HepG2 (cell line): ENCODE results near the gene NTN5. TPM values are rescaled to one million over a fixed set of nuclear protein-coding genes. Genes with fewer than 3 reads are reported as not detected.

Source experiments
- ATAC-seq: fragments of 200-7000 bp; cut with Tn5 transposase; 3 replicates; pipeline ENCODE4 v1.9.1; 2020; ENCODE audit warnings: mild to moderate bottlenecking, moderate library complexity
- BruUV-seq: library from RNA; stranded (reverse); fragments of 400-500 nt; replicated peaks from 2 replicates; lab custom pipeline; 2021; lab: Mats Ljungman, UMichigan
- CTCF ChIA-PET: fragments of 300-600 bp; formaldehyde crosslinking; extraction: SDS; loops from one replicate; lab custom pipeline; 2021; ENCODE audit warnings: low total read pairs, inconsistent platforms, low intra/inter-chr PET ratio; lab: Yijun Ruan, JAX
- POLR2A ChIA-PET: fragments of 350-600 bp; sonication (Branson Sonifier 250); formaldehyde crosslinking; loops from one replicate; lab custom pipeline; 2020; ENCODE audit warnings: antibody characterized with exemption, inconsistent platforms; lab: Yijun Ruan, JAX
- DNase-seq: peaks from one replicate; pipeline ENCODE4 v3.0.0-alpha.2; 2015; ENCODE audit warnings: low spot score
- FAIRE-seq: peaks from 3 replicates; lab custom pipeline; 2011; peaks lifted over from hg19 to GRCh38; lab: Jason Lieb, UNC
- H2AFZ ChIP-seq: one replicate; pipeline ENCODE4 v1.6.1; 2011; ENCODE audit warnings: low read length, inconsistent platforms
- H3K27ac ChIP-seq: fragments of 300-600 bp; 3 replicates; pipeline ENCODE4 v1.8.0; 2011; ENCODE audit warnings: mixed run types, mild to moderate bottlenecking, mixed read lengths, low read length, inconsistent platforms; ENCODE audit not compliant: insufficient read depth; ENCODE audit errors: extremely low read length
- H3K27me3 ChIP-seq, 2 experiments: fragments of 200-600 bp in 1 of 2; 2 replicates in 1 of 2; 3 replicates in 1 of 2; pipeline versions ENCODE4 v1.6.0 to v1.8.0; 2011; ENCODE audit warnings: low read length in 2 of 2, mild to moderate bottlenecking in 2 of 2, moderate library complexity in 2 of 2, inconsistent platforms in 1 of 2; ENCODE audit not compliant: insufficient read depth in 2 of 2, control insufficient read depth in 1 of 2
- H3K36me3 ChIP-seq, 2 experiments: fragments of 200-600 bp in 1 of 2; replicated peaks in 1 of 2; 2 replicates in 1 of 2; 3 replicates in 1 of 2; pipeline versions ENCODE4 v1.5.1 to v1.8.0; 2011; ENCODE audit warnings: low read length in 2 of 2, inconsistent platforms in 1 of 2; ENCODE audit not compliant: insufficient read depth in 2 of 2, control insufficient read depth in 1 of 2
- H3K4me1 ChIP-seq: 2 replicates; pipeline ENCODE4 v1.5.1; 2012; ENCODE audit warnings: low read length, inconsistent platforms; ENCODE audit not compliant: insufficient read depth
- H3K4me2 ChIP-seq: 2 replicates; pipeline ENCODE4 v1.6.0; 2011; ENCODE audit warnings: low read depth, low read length, inconsistent platforms
- H3K4me3 ChIP-seq, 3 experiments: fragments of 200-600 bp in 1 of 3; sonication (generic), shearing (Covaris generic) in 1 of 3; replicated peaks in 1 of 3; 2 replicates each; pipeline ENCODE4 v1.5.1; 2011 to 2016; ENCODE audit warnings: low read length in 3 of 3, inconsistent platforms in 2 of 3, low read depth in 2 of 3, mild to moderate bottlenecking in 2 of 3, control low read depth in 1 of 3, mixed read lengths in 1 of 3; ENCODE audit not compliant: insufficient read depth in 1 of 3
- H3K79me2 ChIP-seq: one replicate; pipeline ENCODE4 v1.6.1; 2011; ENCODE audit warnings: low read length, inconsistent platforms; ENCODE audit not compliant: insufficient read depth
- H3K9ac ChIP-seq: 2 replicates; pipeline ENCODE4 v1.6.0; 2011; ENCODE audit warnings: mild to moderate bottlenecking, low read depth, low read length, inconsistent platforms; ENCODE audit not compliant: insufficient read depth
- H3K9me3 ChIP-seq: 2 replicates; pipeline ENCODE4 v1.5.1; 2012; ENCODE audit warnings: mild to moderate bottlenecking, low read length
- H4K20me1 ChIP-seq: 2 replicates; pipeline ENCODE4 v1.6.0; 2011; ENCODE audit warnings: inconsistent platforms, mild to moderate bottlenecking, low read length, moderate library complexity; ENCODE audit not compliant: insufficient read depth
- AHR ChIP-seq: IDR thresholded peaks from 2 replicates; pipeline ENCODE4 v1.6.1; 2018; ENCODE audit warnings: missing genetic modification reagents, missing compliant biosample characterization
- FOSL2 ChIP-seq: sonication (generic); formaldehyde crosslinking; IDR thresholded peaks from 2 replicates; pipeline ENCODE4 v1.4.0; 2020; ENCODE audit warnings: missing genetic modification reagents
- FOXA1 ChIP-seq, 2 experiments: fragments of 450-650 bp in 1 of 2; sonication (generic) in 1 of 2; formaldehyde crosslinking in 1 of 2; IDR thresholded peaks; 2 replicates each; pipeline versions ENCODE4 v1.4.0 to v1.6.1; 2016 to 2020; ENCODE audit warnings: missing genetic modification reagents in 1 of 2
- HOXA5 ChIP-seq: sonication (generic); formaldehyde crosslinking; IDR thresholded peaks from 2 replicates; pipeline ENCODE4 v1.4.0; 2020; ENCODE audit warnings: missing genetic modification reagents
- KAT7 ChIP-seq: IDR thresholded peaks from 2 replicates; pipeline ENCODE4 v1.6.1; 2018; ENCODE audit warnings: borderline replicate concordance, missing compliant biosample characterization
- KDM2A ChIP-seq: sonication (generic); formaldehyde crosslinking; IDR thresholded peaks from 2 replicates; pipeline ENCODE4 v1.4.0; 2020; ENCODE audit warnings: low read depth, missing genetic modification reagents, borderline replicate concordance
- MBNL3 ChIP-seq: fragments of 250-450 bp; sonication (Bioruptor Pico); conservative IDR thresholded peaks from 2 replicates; pipeline ENCODE4 v1.8.0; 2022; ENCODE audit warnings: mild to moderate bottlenecking, inconsistent platforms
- RAD21 ChIP-seq: fragments of 450-650 bp; formaldehyde crosslinking; IDR thresholded peaks from 2 replicates; pipeline ENCODE4 v1.5.0; 2020; ENCODE audit warnings: mild to moderate bottlenecking
- STAG1 ChIP-seq: sonication (generic); formaldehyde crosslinking; IDR thresholded peaks from 2 replicates; pipeline ENCODE4 v1.4.0; 2020; ENCODE audit warnings: missing genetic modification reagents
- ZBTB25 ChIP-seq: IDR thresholded peaks from 2 replicates; pipeline ENCODE4 v1.6.1; 2018; ENCODE audit warnings: missing genetic modification reagents
- ZMYM4 ChIP-seq: sonication (generic); formaldehyde crosslinking; IDR thresholded peaks from 2 replicates; pipeline ENCODE4 v1.8.1; 2023; ENCODE audit warnings: mild to moderate bottlenecking, missing genetic modification reagents
- ZNF335 ChIP-seq: sonication (generic); formaldehyde crosslinking; IDR thresholded peaks from 2 replicates; pipeline ENCODE4 v1.4.0; 2020; ENCODE audit warnings: missing genetic modification reagents
- ZNF33A ChIP-seq: sonication (generic); formaldehyde crosslinking; IDR thresholded peaks from 2 replicates; pipeline ENCODE4 v1.5.1; 2020; ENCODE audit warnings: missing genetic modification reagents, mild to moderate bottlenecking, moderate library complexity, borderline replicate concordance
- ZNF468 ChIP-seq: sonication (generic); formaldehyde crosslinking; IDR thresholded peaks from 2 replicates; pipeline ENCODE4 v1.8.0; 2022; ENCODE audit warnings: mild to moderate bottlenecking, moderate library complexity, missing genetic modification reagents
- ZNF816 ChIP-seq: sonication (generic); formaldehyde crosslinking; IDR thresholded peaks from 2 replicates; pipeline ENCODE4 v1.8.0; 2022; ENCODE audit warnings: missing genetic modification reagents, mild to moderate bottlenecking, borderline replicate concordance
- WGBS: methylation state at CpG from one replicate; pipeline ENCODE4 v1.1.6; 2017; ENCODE audit warnings: low lambda C conversion rate; 5-methylcytosine and 5-hydroxymethylcytosine counted together
- in situ Hi-C: cut with HindIII; loops from 2 replicates; pipeline ENCODE4 v1.10.0; 2017; ENCODE audit warnings: low pct_unique_long_range_greater_than_20kb; ENCODE audit not compliant: extremely low pct_ligation_motif_present
- intact Hi-C: fragments of 100-400 bp; cut with micrococcal nuclease; formaldehyde crosslinking; loops from one replicate; pipeline ENCODE4 v1.10.0; 2022; ENCODE audit not compliant: unreplicated experiment
- polyA plus RNA-seq, 8 experiments: library from polyadenylated mRNA; depleted of rRNA in 3 of 8; stranded (reverse) in 7 of 8; unstranded in 1 of 8; fragments of >200 nt; fragmentation: Illumina TruSeq in 4 of 8; extraction: Trizol in 4 of 8; gene quantifications; 2 replicates each; pipeline versions ENCODE4 v1.2.1 to v1.2.3, GENCODE V29; 2011 to 2016; ENCODE audit warnings: low read depth in 4 of 8, missing spikeins in 1 of 8, mixed read lengths in 1 of 8; ENCODE audit not compliant: insufficient read depth in 1 of 8
- total RNA-seq, 5 experiments: library from RNA; depleted of rRNA; stranded (reverse); fragments of >200 nt; fragmentation: Illumina TruSeq; extraction: Trizol; gene quantifications; 2 replicates each; pipeline ENCODE4 v1.2.3, GENCODE V29; 2016; ENCODE audit warnings: low read depth in 1 of 5
- TF ChIP-seq, protein P1 (sequence below): sonication (generic); formaldehyde crosslinking; IDR thresholded peaks from 2 replicates; pipeline ENCODE4 v1.4.0; 2020; ENCODE audit warnings: missing genetic modification reagents, low read depth, mild to moderate bottlenecking, borderline replicate concordance
- TF ChIP-seq, protein P2 (sequence below): sonication (generic); formaldehyde crosslinking; IDR thresholded peaks from 2 replicates; pipeline ENCODE4 v1.4.0; 2020; ENCODE audit warnings: mild to moderate bottlenecking, missing genetic modification reagents, borderline replicate concordance

Gene NTN5
- total and polyA plus RNA-seq, 2 of the 13 experiments (the other 11 are each of a cell fraction or from before 2014, with no cell fraction given), result 0.05 TPM; not detected in 1

- in situ Hi-C loops, result no loop called here
- CTCF ChIA-PET, result no interaction called here
- H3K27me3 ChIP-seq, result no peaks in the 10 kb centered on the region; a peak in 1 of 5 replicates
- DNase-seq, result no peak
- no peaks in the 10 kb centered on the region for H4K20me1 ChIP-seq
- FAIRE-seq, result no peak
- no peak within 1 kb of the TSS for H2AFZ ChIP-seq
- POLR2A ChIA-PET, result interaction anchor here (1.0 to 6.3 kb wide), 3 partner anchors 9 to 50 kb away, joined by 3 to 40 read pairs (median 6); no protein-coding TSS in a partner anchor
- peak within 1 kb of the TSS; percentile 99 for H3K4me2 ChIP-seq
- H3K36me3 ChIP-seq, result no peaks in the 10 kb centered on the region
- ATAC-seq, result peak; percentile 48
- no TSS peak for BruUV-seq
- peak within 1 kb of the TSS; percentile 81 for H3K9ac ChIP-seq
- peak within 1 kb of the TSS; percentile 74 for H3K27ac ChIP-seq
- intact Hi-C loops, result no loop called here
- H3K4me1 ChIP-seq, result peaks cover 56% of the 10 kb centered on the region
- 27% methylated on average over 13 of the region's 33 CpGs for WGBS
- no peaks in the 10 kb centered on the region for H3K9me3 ChIP-seq
- peak within 1 kb of the TSS; percentile 68 to 85 (median 76) for H3K4me3 ChIP-seq
- peaks cover 3% of the 10 kb centered on the region for H3K79me2 ChIP-seq
- TF ChIP-seq FOSL2 (CRISPR knock-in tag) (peak; percentile 13; the same call in 1 of the 2 replicates), AHR (CRISPR knock-in tag) (no peak), HOXA5 (CRISPR knock-in tag) (0 out of 2 replicates have a peak, but pooled peaks have one; percentile 15), ZNF335 (no peak), ZBTB25 (no peak), KAT7 (CRISPR knock-in tag) (0 out of 2 replicates have a peak, but pooled peaks have one; percentile 35), ZMYM4 (no peak), MBNL3 (CRISPR knock-in tag) (no peak), RAD21 (CRISPR knock-in tag) (peak; percentile 29; the same call in 1 of the 2 replicates), KDM2A (CRISPR knock-in tag) (no peak), STAG1 (peak; percentile 53), FOXA1 (IDR thresholded peaks at IDR 0.05) (no peak), FOXA1 (CRISPR knock-in tag; IDR thresholded peaks at IDR 0.05) (no peak), ZNF468 (0 out of 2 replicates have a peak, but pooled peaks have one; percentile 32), ZNF33A (CRISPR knock-in tag) (no peak), ZNF816 (CRISPR knock-in tag) (no peak)
- TF ChIP-seq, protein P1, sequence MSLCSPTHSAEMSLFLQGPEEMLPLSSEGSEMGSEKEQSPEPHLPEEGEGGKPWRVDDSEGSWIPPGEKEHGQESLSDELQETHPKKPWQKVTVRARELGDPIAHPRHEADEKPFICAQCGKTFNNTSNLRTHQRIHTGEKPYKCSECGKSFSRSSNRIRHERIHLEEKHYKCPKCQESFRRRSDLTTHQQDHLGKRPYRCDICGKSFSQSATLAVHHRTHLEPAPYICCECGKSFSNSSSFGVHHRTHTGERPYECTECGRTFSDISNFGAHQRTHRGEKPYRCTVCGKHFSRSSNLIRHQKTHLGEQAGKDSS, result peak; percentile 37; the same call in 1 of the 2 replicates
- TF ChIP-seq, protein P2, sequence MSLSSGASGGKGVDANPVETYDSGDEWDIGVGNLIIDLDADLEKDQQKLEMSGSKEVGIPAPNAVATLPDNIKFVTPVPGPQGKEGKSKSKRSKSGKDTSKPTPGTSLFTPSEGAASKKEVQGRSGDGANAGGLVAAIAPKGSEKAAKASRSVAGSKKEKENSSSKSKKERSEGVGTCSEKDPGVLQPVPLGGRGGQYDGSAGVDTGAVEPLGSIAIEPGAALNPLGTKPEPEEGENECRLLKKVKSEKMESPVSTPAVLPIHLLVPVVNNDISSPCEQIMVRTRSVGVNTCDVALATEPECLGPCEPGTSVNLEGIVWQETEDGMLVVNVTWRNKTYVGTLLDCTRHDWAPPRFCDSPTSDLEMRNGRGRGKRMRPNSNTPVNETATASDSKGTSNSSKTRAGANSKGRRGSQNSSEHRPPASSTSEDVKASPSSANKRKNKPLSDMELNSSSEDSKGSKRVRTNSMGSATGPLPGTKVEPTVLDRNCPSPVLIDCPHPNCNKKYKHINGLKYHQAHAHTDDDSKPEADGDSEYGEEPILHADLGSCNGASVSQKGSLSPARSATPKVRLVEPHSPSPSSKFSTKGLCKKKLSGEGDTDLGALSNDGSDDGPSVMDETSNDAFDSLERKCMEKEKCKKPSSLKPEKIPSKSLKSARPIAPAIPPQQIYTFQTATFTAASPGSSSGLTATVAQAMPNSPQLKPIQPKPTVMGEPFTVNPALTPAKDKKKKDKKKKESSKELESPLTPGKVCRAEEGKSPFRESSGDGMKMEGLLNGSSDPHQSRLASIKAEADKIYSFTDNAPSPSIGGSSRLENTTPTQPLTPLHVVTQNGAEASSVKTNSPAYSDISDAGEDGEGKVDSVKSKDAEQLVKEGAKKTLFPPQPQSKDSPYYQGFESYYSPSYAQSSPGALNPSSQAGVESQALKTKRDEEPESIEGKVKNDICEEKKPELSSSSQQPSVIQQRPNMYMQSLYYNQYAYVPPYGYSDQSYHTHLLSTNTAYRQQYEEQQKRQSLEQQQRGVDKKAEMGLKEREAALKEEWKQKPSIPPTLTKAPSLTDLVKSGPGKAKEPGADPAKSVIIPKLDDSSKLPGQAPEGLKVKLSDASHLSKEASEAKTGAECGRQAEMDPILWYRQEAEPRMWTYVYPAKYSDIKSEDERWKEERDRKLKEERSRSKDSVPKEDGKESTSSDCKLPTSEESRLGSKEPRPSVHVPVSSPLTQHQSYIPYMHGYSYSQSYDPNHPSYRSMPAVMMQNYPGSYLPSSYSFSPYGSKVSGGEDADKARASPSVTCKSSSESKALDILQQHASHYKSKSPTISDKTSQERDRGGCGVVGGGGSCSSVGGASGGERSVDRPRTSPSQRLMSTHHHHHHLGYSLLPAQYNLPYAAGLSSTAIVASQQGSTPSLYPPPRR (CRISPR knock-in tag), result peak; percentile 25; the same call in 1 of the 2 replicates
Measured at GRCh38 chr19:48719263-48720171, 46.7 kb upstream of the NTN5 start, which contains the start of gene MAMSTR. TSS of gene MAMSTR (minus strand) at chr19:48719725. CDS start at chr19:48719031, 694 bp downstream.
